ENCODE results near the gene MT1E.
"Not testable (repeated sequence)": the region's sequence is repeated elsewhere in the genome, so short reads cannot be mapped to it uniquely, and the experiment has no call there.

Gene MT1E

GRCh38 chr16:56607109-56607618, 18.4 kb upstream of the MT1E start:
- DNase-seq (ENCODE audit: low read depth in 2 of 2), result no peak

- DNase-seq (ENCODE audit: low read depth in 2 of 2), result no peak
These were observed 17.9 kb upstream of the MT1E start for GRCh38 chr16:56607675-56608042.

- DNase-seq (ENCODE audit: low read depth in 2 of 2), result peak; percentile 71 to 85
These were observed 17.3 kb upstream of the MT1E start, which contains the start of gene MT2A for GRCh38 chr16:56608043-56608875. Gene MT2A, plus strand, starts transcription at chr16:56608584. Its CDS starts 72 bp downstream, at chr16:56608656.

- no peak for DNase-seq (ENCODE audit: low read depth in 2 of 2)
These were observed 16.6 kb upstream of the MT1E start for GRCh38 chr16:56608876-56609462.

- peak in 1 of 2 donors; percentile 71 for DNase-seq (ENCODE audit: low read depth in 2 of 2)
These were observed 16.1 kb upstream of the MT1E start for GRCh38 chr16:56609463-56609921.

- peak; percentile 60 to 66 for DNase-seq (ENCODE audit: low read depth in 2 of 2)
These were observed 15.5 kb upstream of the MT1E start for GRCh38 chr16:56610017-56610608.

GRCh38 chr16:56610609-56611111, 14.9 kb upstream of the MT1E start:
- DNase-seq (ENCODE audit: low read depth in 2 of 2), result no peak

- no peak for DNase-seq (ENCODE audit: low read depth in 2 of 2)
These were observed 14.2 kb upstream of the MT1E start for GRCh38 chr16:56611281-56611833.

- DNase-seq (ENCODE audit: low read depth in 2 of 2), result no peak
These were observed 11.9 kb upstream of the MT1E start for GRCh38 chr16:56613706-56614105.

GRCh38 chr16:56614549-56614991, 11.0 kb upstream of the MT1E start:
- DNase-seq (ENCODE audit: low read depth in 2 of 2), result no peak

GRCh38 chr16:56615353-56615752, 10.2 kb upstream of the MT1E start:
- no peak for DNase-seq (ENCODE audit: low read depth in 2 of 2)

- no peak for DNase-seq (ENCODE audit: low read depth in 2 of 2)
These were observed 8.9 kb upstream of the MT1E start for GRCh38 chr16:56616608-56617211.

GRCh38 chr16:56617212-56618085, 8.1 kb upstream of the MT1E start:
- DNase-seq (ENCODE audit: low read depth in 2 of 2), result peak in 1 of 2 donors; percentile 56

GRCh38 chr16:56618138-56618537, 7.4 kb upstream of the MT1E start:
- no peak for DNase-seq (ENCODE audit: low read depth in 2 of 2)

- no peak for DNase-seq (ENCODE audit: low read depth in 2 of 2)
These were observed 5.2 kb upstream of the MT1E start for GRCh38 chr16:56620339-56620897.

GRCh38 chr16:56621665-56622445, 3.7 kb upstream of the MT1E start:
- not testable (repeated sequence) for DNase-seq (ENCODE audit: low read depth in 2 of 2)

GRCh38 chr16:56623184-56623583, 2.4 kb upstream of the MT1E start:
- not testable (repeated sequence) for DNase-seq (ENCODE audit: low read depth in 2 of 2)

- DNase-seq (ENCODE audit: low read depth in 2 of 2), result no peak
These were observed 1.9 kb upstream of the MT1E start for GRCh38 chr16:56623637-56624036.

- no peak for DNase-seq (ENCODE audit: low read depth in 2 of 2)
These were observed 518 bp downstream of the MT1E start for GRCh38 chr16:56625943-56626654.
